Ishikawa (cell line): ENCODE results near the gene TM9SF3.

Experiments
- CEBPB ChIP-seq: IDR thresholded peaks from 2 replicates; pipeline ENCODE4 v1.6.1; 2012
- CREB1 ChIP-seq: IDR thresholded peaks from 2 replicates; pipeline ENCODE4 v1.6.1; 2012; ENCODE audit warnings: low read depth
- EP300 ChIP-seq: IDR thresholded peaks from 2 replicates; pipeline ENCODE4 v1.6.1; 2012; ENCODE audit warnings: borderline replicate concordance
- FOXM1 ChIP-seq: IDR thresholded peaks from 2 replicates; pipeline ENCODE4 v1.6.1; 2012; ENCODE audit warnings: low read depth, borderline replicate concordance
- NFIC ChIP-seq: IDR thresholded peaks from 2 replicates; pipeline ENCODE4 v1.6.1; 2012
- RAD21 ChIP-seq: IDR thresholded peaks from 2 replicates; pipeline ENCODE4 v1.6.1; 2012; ENCODE audit warnings: low read depth
- TAF1 ChIP-seq: IDR thresholded peaks from 2 replicates; pipeline ENCODE4 v1.6.1; 2012; ENCODE audit warnings: low read depth, mild to moderate bottlenecking
- TCF12 ChIP-seq: IDR thresholded peaks from 2 replicates; pipeline ENCODE4 v1.6.1; 2012; ENCODE audit warnings: low read depth
- TEAD4 ChIP-seq: IDR thresholded peaks from 2 replicates; pipeline ENCODE4 v1.6.1; 2012
- YY1 ChIP-seq: IDR thresholded peaks from 2 replicates; pipeline ENCODE4 v1.6.1; 2012; ENCODE audit warnings: low read depth
- ZBTB7A ChIP-seq: IDR thresholded peaks from 2 replicates; pipeline ENCODE4 v1.6.1; 2012; ENCODE audit warnings: low read depth
- TF ChIP-seq, protein P1 (sequence below): IDR thresholded peaks from 2 replicates; pipeline ENCODE4 v1.6.1; 2012
- TF ChIP-seq, protein P2 (sequence below): IDR thresholded peaks from 2 replicates; pipeline ENCODE4 v1.6.1; 2012; ENCODE audit warnings: low read depth, mild to moderate bottlenecking
- TF ChIP-seq, protein P3 (sequence below): IDR thresholded peaks from 2 replicates; pipeline ENCODE4 v1.6.1; 2012

The TM9SF3 gene

DNA sequence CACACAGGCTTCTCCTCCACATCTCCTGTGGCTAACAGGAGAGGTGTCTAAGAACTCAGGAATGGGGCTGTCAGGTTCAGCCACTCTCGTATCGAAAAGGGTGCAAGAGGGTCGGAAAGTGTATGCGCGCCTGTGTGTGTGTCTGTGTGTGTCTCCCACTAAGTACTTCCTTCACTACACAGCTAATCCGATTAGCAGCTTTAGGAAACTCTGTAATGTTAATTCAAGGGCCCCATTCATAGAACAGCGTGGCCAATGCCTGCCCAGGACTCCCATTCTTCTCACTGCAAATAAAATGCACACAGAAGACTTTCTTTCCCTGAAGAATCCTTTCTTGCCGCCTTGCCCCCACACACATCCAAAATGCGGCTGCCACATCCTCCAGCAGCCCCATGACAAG lies 112.9 kb downstream of the TM9SF3 start:
- TF ChIP-seq, protein P1, sequence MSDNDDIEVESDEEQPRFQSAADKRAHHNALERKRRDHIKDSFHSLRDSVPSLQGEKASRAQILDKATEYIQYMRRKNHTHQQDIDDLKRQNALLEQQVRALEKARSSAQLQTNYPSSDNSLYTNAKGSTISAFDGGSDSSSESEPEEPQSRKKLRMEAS: no peak
- TF ChIP-seq TAF1 (no peak), TEAD4 (no peak), YY1 (no peak), EP300 (no peak), CEBPB (no peak)
- TF ChIP-seq, protein P2, sequence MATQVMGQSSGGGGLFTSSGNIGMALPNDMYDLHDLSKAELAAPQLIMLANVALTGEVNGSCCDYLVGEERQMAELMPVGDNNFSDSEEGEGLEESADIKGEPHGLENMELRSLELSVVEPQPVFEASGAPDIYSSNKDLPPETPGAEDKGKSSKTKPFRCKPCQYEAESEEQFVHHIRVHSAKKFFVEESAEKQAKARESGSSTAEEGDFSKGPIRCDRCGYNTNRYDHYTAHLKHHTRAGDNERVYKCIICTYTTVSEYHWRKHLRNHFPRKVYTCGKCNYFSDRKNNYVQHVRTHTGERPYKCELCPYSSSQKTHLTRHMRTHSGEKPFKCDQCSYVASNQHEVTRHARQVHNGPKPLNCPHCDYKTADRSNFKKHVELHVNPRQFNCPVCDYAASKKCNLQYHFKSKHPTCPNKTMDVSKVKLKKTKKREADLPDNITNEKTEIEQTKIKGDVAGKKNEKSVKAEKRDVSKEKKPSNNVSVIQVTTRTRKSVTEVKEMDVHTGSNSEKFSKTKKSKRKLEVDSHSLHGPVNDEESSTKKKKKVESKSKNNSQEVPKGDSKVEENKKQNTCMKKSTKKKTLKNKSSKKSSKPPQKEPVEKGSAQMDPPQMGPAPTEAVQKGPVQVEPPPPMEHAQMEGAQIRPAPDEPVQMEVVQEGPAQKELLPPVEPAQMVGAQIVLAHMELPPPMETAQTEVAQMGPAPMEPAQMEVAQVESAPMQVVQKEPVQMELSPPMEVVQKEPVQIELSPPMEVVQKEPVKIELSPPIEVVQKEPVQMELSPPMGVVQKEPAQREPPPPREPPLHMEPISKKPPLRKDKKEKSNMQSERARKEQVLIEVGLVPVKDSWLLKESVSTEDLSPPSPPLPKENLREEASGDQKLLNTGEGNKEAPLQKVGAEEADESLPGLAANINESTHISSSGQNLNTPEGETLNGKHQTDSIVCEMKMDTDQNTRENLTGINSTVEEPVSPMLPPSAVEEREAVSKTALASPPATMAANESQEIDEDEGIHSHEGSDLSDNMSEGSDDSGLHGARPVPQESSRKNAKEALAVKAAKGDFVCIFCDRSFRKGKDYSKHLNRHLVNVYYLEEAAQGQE: no peak
- TF ChIP-seq, protein P3, sequence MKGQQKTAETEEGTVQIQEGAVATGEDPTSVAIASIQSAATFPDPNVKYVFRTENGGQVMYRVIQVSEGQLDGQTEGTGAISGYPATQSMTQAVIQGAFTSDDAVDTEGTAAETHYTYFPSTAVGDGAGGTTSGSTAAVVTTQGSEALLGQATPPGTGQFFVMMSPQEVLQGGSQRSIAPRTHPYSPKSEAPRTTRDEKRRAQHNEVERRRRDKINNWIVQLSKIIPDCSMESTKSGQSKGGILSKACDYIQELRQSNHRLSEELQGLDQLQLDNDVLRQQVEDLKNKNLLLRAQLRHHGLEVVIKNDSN: no peak

DNA sequence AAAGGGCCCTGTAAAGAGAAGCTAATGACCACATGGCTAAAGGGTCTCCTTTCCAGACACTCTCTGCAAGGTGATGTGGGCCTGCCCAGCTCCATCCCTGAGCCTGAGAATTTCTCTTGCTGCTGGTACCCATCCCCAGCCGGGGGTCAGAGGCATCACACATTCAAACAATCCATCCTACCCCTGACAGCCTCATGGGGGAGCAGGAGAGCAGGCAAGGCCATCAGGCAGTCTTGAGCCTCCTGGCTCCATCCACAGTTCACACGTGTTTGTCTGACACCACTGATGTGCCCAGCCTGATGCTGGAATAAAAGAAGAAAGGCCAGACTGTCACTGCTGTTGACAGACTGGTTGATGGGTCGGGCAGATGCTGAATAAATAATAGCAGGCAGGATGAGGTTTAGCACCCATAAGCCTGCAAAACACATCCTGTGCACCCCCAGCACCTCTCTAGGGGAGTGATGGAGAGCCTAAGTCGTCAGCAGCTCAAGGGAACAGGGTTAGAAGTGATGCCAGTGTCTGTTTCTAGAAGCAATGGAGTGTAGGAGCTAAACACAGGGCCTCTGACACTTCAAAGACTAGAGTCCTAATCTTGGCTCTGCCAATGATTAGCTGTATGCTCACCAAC lies 116.6 kb downstream of the TM9SF3 start:
- TF ChIP-seq, protein P2: no peak
- TF ChIP-seq, protein P1: peak; percentile 34; the same call in 1 of the 2 replicates
- peak; percentile 78 for TF ChIP-seq RAD21

DNA sequence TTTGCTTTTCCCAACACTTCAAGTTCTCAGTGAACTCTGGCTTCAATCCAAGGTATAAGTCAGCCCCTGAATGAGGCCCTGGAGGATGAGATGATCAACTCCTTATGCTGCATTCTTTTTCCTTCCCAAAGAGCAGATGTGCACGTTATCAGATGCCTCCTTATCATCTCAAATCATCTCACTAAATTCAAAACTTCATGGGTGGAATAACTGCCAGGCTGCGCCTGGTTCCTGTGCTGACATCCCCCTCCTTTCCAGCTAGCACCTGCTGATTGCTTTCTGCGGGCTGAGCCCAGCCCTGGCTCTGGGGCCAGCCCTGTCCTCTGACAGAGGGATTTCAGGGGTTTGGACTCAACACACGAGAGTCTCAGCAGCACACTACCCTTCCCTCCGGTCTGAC lies 118.0 kb downstream of the TM9SF3 start:
- no peak for TF ChIP-seq NFIC
- TF ChIP-seq YY1: no peak
- TF ChIP-seq, protein P3: no peak
- no peak for TF ChIP-seq CREB1
- no peak for TF ChIP-seq ZBTB7A
- no peak for TF ChIP-seq FOXM1
- no peak for TF ChIP-seq TAF1
- TF ChIP-seq, protein P1: no peak
- TF ChIP-seq EP300: no peak
- TF ChIP-seq, protein P2: no peak
- no peak for TF ChIP-seq TEAD4
- TF ChIP-seq CEBPB: no peak
- TF ChIP-seq RAD21: no peak
- no peak for TF ChIP-seq TCF12
